Activated T-helper 17 cell treated with anti-CD3 and anti-CD28 coated beads, Interleukin-2, amount 50 U/mL, for 72 hours (primary cell): Measurements from ENCODE around the gene LARP1B. TPM values are rescaled to one million over a fixed set of nuclear protein-coding genes. Genes with fewer than 3 reads are reported as not detected.
"Not testable (repeated sequence)": the region's sequence is repeated elsewhere in the genome, so short reads cannot be mapped to it uniquely, and the experiment has no call there.

Experiments
- ATAC-seq: fragments of 150-1000 bp; cut with Tn5 transposase; replicated peaks from 2 replicates; pipeline ENCODE4 v1.10.0; 2021; ENCODE audit warnings: mild to moderate bottlenecking, moderate library complexity
- H3K27ac Mint-ChIP-seq: one replicate; pipeline ENCODE4 v1.8.0; 2022; ENCODE audit warnings: mixed read lengths
- H3K27me3 Mint-ChIP-seq: one replicate; pipeline ENCODE4 v1.8.0; 2022; ENCODE audit warnings: mixed read lengths
- H3K36me3 Mint-ChIP-seq: one replicate; pipeline ENCODE4 v1.8.0; 2022; ENCODE audit warnings: low read depth, mild to moderate bottlenecking, mixed read lengths
- H3K4me1 Mint-ChIP-seq: one replicate; pipeline ENCODE4 v1.8.0; 2022; ENCODE audit warnings: mixed read lengths
- H3K4me3 Mint-ChIP-seq: one replicate; pipeline ENCODE4 v1.8.0; 2022; ENCODE audit warnings: mild to moderate bottlenecking, mixed read lengths
- H3K9me3 Mint-ChIP-seq: one replicate; pipeline ENCODE4 v1.8.0; 2022; ENCODE audit warnings: mixed read lengths
- total RNA-seq, 2 donors: library from RNA; stranded (reverse); gene quantifications; one replicate each; pipeline ENCODE4 v1.2.3, GENCODE V29; 2022

Gene LARP1B
- 10 to 100 TPM; 17.5 to 18.5 TPM for total RNA-seq

GRCh38 chr4:128060699-128061565 lies at the start of gene LARP1B:
TSS of gene LARP1B (plus strand) at chr4:128061312. CDS start at chr4:128074952, 13,640 bp downstream.
- H3K4me1 Mint-ChIP-seq = no peaks in the 10 kb centered on the region
- H3K36me3 Mint-ChIP-seq = no peaks in the 10 kb centered on the region
- H3K27me3 Mint-ChIP-seq = no peaks in the 10 kb centered on the region
- peak within 1 kb of the TSS; percentile 83 for H3K4me3 Mint-ChIP-seq
- ATAC-seq = peak; percentile 91
- H3K9me3 Mint-ChIP-seq = no peaks in the 10 kb centered on the region
- H3K27ac Mint-ChIP-seq = peak within 1 kb of the TSS; percentile 93

GRCh38 chr4:128025319-128025718 lies 35.8 kb upstream of the LARP1B start:
- Mint-ChIP-seq H3K36me3 (peaks cover 99% of the 10 kb centered on the region), H3K4me1 (no peaks in the 10 kb centered on the region), H3K27ac (no peak overlapping the region), H3K4me3 (no peak overlapping the region), H3K9me3 (no peaks in the 10 kb centered on the region), H3K27me3 (no peaks in the 10 kb centered on the region)
- no peak for ATAC-seq

- no peak overlapping the region for H3K27ac Mint-ChIP-seq
- ATAC-seq = no peak
- no peaks in the 10 kb centered on the region for H3K9me3 Mint-ChIP-seq
- no peak overlapping the region for H3K4me3 Mint-ChIP-seq
- H3K36me3 Mint-ChIP-seq = peaks cover 85% of the 10 kb centered on the region
- H3K27me3 Mint-ChIP-seq = no peaks in the 10 kb centered on the region
- no peaks in the 10 kb centered on the region for H3K4me1 Mint-ChIP-seq
These were observed 31.2 kb upstream of the LARP1B start for GRCh38 chr4:128029907-128030306.

GRCh38 chr4:128031756-128032384 lies 29.2 kb upstream of the LARP1B start:
- Mint-ChIP-seq H3K36me3 (peaks cover 65% of the 10 kb centered on the region), H3K4me3 (no peak overlapping the region), H3K9me3 (no peaks in the 10 kb centered on the region), H3K4me1 (no peaks in the 10 kb centered on the region), H3K27me3 (no peaks in the 10 kb centered on the region), H3K27ac (no peak overlapping the region)
- ATAC-seq = no peak

GRCh38 chr4:128039568-128039967 lies 21.5 kb upstream of the LARP1B start:
- no peaks in the 10 kb centered on the region for H3K27me3 Mint-ChIP-seq
- H3K4me3 Mint-ChIP-seq = no peak overlapping the region
- no peaks in the 10 kb centered on the region for H3K9me3 Mint-ChIP-seq
- ATAC-seq = no peak
- H3K36me3 Mint-ChIP-seq = no peaks in the 10 kb centered on the region
- no peak overlapping the region for H3K27ac Mint-ChIP-seq
- H3K4me1 Mint-ChIP-seq = no peaks in the 10 kb centered on the region

GRCh38 chr4:128047019-128047418 lies 14.1 kb upstream of the LARP1B start:
- H3K4me3 Mint-ChIP-seq, ATAC-seq, H3K4me1 Mint-ChIP-seq, H3K27me3 Mint-ChIP-seq, H3K9me3 Mint-ChIP-seq, H3K36me3 Mint-ChIP-seq, H3K27ac Mint-ChIP-seq: not testable (repeated sequence)

GRCh38 chr4:128047514-128047913 lies 13.6 kb upstream of the LARP1B start:
- not testable (repeated sequence) for H3K27me3 Mint-ChIP-seq, H3K9me3 Mint-ChIP-seq, H3K4me3 Mint-ChIP-seq, ATAC-seq, H3K36me3 Mint-ChIP-seq, H3K27ac Mint-ChIP-seq, H3K4me1 Mint-ChIP-seq

GRCh38 chr4:128051229-128051628 lies 9.9 kb upstream of the LARP1B start:
- not testable (repeated sequence) for ATAC-seq, H3K4me1 Mint-ChIP-seq, H3K9me3 Mint-ChIP-seq, H3K4me3 Mint-ChIP-seq, H3K27ac Mint-ChIP-seq, H3K27me3 Mint-ChIP-seq, H3K36me3 Mint-ChIP-seq

GRCh38 chr4:128054907-128055306 lies 6.2 kb upstream of the LARP1B start:
- not testable (repeated sequence) for ATAC-seq, H3K36me3 Mint-ChIP-seq, H3K4me1 Mint-ChIP-seq, H3K27me3 Mint-ChIP-seq, H3K9me3 Mint-ChIP-seq, H3K27ac Mint-ChIP-seq, H3K4me3 Mint-ChIP-seq

GRCh38 chr4:128055441-128056206 lies 5.5 kb upstream of the LARP1B start:
- H3K36me3 Mint-ChIP-seq, H3K27me3 Mint-ChIP-seq, ATAC-seq, H3K4me3 Mint-ChIP-seq, H3K4me1 Mint-ChIP-seq, H3K9me3 Mint-ChIP-seq, H3K27ac Mint-ChIP-seq: not testable (repeated sequence)

- no peak overlapping the region for H3K27ac Mint-ChIP-seq
- H3K9me3 Mint-ChIP-seq = no peaks in the 10 kb centered on the region
- no peaks in the 10 kb centered on the region for H3K27me3 Mint-ChIP-seq
- H3K36me3 Mint-ChIP-seq = no peaks in the 10 kb centered on the region
- H3K4me3 Mint-ChIP-seq = no peak overlapping the region
- no peaks in the 10 kb centered on the region for H3K4me1 Mint-ChIP-seq
- ATAC-seq = no peak
These were observed 4.7 kb upstream of the LARP1B start for GRCh38 chr4:128056396-128056795.

GRCh38 chr4:128060121-128060698 lies 902 bp upstream of the LARP1B start:
- Mint-ChIP-seq H3K9me3 (no peaks in the 10 kb centered on the region), H3K27ac (peak overlapping the region; percentile 93)
- no peak for ATAC-seq

GRCh38 chr4:128061566-128062536 lies 739 bp downstream of the LARP1B start:
- Mint-ChIP-seq H3K4me3 (peak overlapping the region; percentile 83), H3K36me3 (no peaks in the 10 kb centered on the region), H3K9me3 (no peaks in the 10 kb centered on the region), H3K27me3 (no peaks in the 10 kb centered on the region), H3K27ac (peak overlapping the region; percentile 78), H3K4me1 (no peaks in the 10 kb centered on the region)
- ATAC-seq = peak; percentile 33

More at GRCh38 chr4:128060121-128060698, 902 bp upstream of the LARP1B start:
- no peaks in the 10 kb centered on the region for H3K4me1 Mint-ChIP-seq
- H3K27me3 Mint-ChIP-seq = no peaks in the 10 kb centered on the region
- H3K4me3 Mint-ChIP-seq = peak overlapping the region; percentile 83
- no peaks in the 10 kb centered on the region for H3K36me3 Mint-ChIP-seq
